DND-41 (cell line): ENCODE results near the gene NEURL1.

Source experiments
- EZH2 ChIP-seq: IDR thresholded peaks from 3 replicates; pipeline ENCODE4 v1.6.1; 2012; ENCODE audit warnings: borderline replicate concordance, low read depth, mild to moderate bottlenecking, moderate library complexity, low read length, inconsistent platforms; ENCODE audit not compliant: severe bottlenecking
- TF ChIP-seq, protein P1 (sequence below): IDR thresholded peaks from 2 replicates; pipeline ENCODE4 v1.5.1; 2012; ENCODE audit warnings: borderline replicate concordance, low read length, moderate library complexity, mild to moderate bottlenecking; ENCODE audit not compliant: poor library complexity, severe bottlenecking; ENCODE audit errors: extremely low read depth

DNA sequence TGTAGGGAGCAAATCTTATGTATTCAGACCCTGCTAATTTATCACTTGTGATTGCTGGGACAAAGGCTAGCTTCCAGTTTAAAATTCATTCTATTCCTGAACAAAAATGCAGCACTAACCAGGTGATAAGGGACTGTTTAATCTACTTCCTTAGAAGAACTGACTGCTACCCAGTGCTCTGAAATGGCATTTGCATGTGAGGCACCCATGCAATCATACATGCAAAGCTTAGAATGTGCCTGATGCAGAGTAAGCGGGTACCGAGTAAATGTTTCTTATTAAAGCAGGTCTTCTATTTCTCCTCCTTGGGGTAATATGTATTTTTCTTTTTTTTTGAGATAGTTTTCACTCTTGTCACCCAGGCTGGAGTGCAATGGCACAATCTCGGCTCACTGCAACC is 54.5 kb downstream of the NEURL1 start:
- TF ChIP-seq, protein P1, sequence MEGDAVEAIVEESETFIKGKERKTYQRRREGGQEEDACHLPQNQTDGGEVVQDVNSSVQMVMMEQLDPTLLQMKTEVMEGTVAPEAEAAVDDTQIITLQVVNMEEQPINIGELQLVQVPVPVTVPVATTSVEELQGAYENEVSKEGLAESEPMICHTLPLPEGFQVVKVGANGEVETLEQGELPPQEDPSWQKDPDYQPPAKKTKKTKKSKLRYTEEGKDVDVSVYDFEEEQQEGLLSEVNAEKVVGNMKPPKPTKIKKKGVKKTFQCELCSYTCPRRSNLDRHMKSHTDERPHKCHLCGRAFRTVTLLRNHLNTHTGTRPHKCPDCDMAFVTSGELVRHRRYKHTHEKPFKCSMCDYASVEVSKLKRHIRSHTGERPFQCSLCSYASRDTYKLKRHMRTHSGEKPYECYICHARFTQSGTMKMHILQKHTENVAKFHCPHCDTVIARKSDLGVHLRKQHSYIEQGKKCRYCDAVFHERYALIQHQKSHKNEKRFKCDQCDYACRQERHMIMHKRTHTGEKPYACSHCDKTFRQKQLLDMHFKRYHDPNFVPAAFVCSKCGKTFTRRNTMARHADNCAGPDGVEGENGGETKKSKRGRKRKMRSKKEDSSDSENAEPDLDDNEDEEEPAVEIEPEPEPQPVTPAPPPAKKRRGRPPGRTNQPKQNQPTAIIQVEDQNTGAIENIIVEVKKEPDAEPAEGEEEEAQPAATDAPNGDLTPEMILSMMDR: no peak
- TF ChIP-seq EZH2: no peak
